ENCODE data around the gene CALD1. TPM values are rescaled to one million over a fixed set of nuclear protein-coding genes. Genes with fewer than 3 reads are reported as not detected.
A peak's percentile ranks its signal among the peaks of the same experiment; 100 is the strongest.

CALD1 gene
- total RNA-seq, 6 donors from 2014 or later = 98.6 to 156 (median 124) TPM

DNA sequence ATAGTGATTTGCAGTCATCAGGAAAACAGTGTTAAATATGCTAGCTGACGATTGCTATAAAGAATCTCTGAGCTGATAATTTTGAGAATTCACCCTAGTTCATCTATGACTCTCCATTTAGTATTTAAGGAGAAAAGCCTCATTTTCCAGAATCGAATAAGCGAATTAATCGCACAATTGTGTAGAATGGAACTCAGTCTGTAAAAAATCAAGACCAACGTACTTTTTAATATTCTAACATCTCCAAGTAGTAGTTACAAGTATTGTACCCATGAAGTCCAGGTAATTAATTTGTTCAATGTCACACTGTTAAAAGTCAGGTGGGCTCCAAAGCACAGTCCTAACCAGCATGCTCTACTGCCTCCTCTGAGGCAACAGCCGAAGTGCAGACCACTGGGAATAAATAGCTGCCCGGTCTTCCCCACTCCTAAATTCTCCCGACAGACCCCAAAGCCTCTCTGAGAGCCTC is 206.5 kb downstream of the CALD1 start:
- 52 to 68% methylated on average over 6 to 8 of the region's 8 CpGs for WGBS, 2 donors
- no peaks in the 10 kb centered on the region for H3K27me3 ChIP-seq
- H3K4me3 ChIP-seq = peak overlapping the region; percentile 48 to 75 (median 64)
- H3K27ac ChIP-seq = peak overlapping the region; percentile 84 to 91 (median 89)
- TF ChIP-seq POLR2AphosphoS5 (IDR thresholded peaks at IDR 0.05) = no peak
- TF ChIP-seq POLR2A (IDR thresholded peaks at IDR 0.05) = peak in 1 of 4 donors; percentile 5
- TF ChIP-seq EP300 (IDR thresholded peaks at IDR 0.05) = no peak
- H3K4me1 ChIP-seq = peaks cover 0 to 22% (median 13%) of the 10 kb centered on the region in 4 donors
- ATAC-seq (ENCODE audit: low FRiP score in 2 of 2) (no peak), DNase-seq (no peak)
- H3K9me3 ChIP-seq = no peaks in the 10 kb centered on the region
- H3K36me3 ChIP-seq = peaks cover 0 to 4% (median 0%) of the 10 kb centered on the region in 4 donors

DNA sequence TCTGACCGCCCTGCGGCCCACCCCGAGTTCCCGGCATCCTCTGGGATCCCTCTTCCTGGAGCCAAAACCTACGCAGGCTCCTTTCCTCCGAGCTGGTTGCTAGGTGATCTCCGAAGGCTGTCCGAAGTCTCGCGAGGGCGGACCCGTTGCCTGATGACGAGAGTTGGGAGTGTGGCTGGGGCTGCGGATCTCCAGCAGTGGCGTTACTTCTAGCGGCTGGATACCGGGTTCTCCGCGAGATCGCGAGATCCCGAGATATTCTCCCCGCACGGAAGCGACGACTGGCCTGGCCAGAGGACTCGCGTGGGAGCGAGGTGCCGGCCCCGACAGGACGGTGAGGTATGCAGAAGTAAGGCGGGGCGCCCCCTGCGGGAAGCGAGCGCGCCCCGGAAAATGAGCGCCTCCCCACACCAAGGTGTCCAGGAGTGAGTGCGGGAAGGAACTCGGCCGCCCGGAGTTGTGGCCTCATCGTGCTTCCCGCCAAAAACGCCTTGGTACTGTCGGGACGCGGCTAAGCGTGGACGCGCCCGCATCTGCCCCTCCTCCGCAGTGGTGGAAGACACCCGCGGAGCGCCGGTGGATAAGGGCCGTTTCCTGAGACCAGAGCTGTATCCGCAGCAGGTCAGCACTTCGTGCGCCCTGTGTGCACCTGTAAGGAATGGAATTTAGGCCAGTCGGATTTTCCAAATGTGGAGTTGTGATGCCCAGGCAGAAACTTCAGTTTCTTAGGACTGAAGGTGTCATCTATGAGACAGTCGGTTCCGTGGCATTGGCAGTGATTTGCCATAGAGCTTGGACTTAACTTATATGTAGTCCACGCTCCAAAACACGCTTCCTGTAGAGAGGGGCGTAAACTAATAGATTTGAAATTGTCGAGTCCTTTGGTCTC is 207.2 kb downstream of the CALD1 start, which contains the start of gene AGBL3:
Gene AGBL3 (plus strand): TSS at position 146 of the 889 bp plus-strand sequence. CDS start 1,426 bp downstream, outside the sequence.
- Histone ChIP-seq H3K4me3 (peak within 1 kb of the TSS; percentile 48 to 75 (median 64)), H3K36me3 (peaks cover 0 to 4% (median 0%) of the 10 kb centered on the region in 4 donors), H3K9me3 (no peaks in the 10 kb centered on the region), H3K27ac (peak within 1 kb of the TSS; percentile 84 to 91 (median 89)), H3K27me3 (no peaks in the 10 kb centered on the region), H3K4me1 (peaks cover 0 to 28% (median 16%) of the 10 kb centered on the region in 4 donors)
- ATAC-seq (ENCODE audit: low FRiP score in 2 of 2) = peak; percentile 98 to 99
- 0% methylated on average over 2 to 60 of the region's 70 CpGs for WGBS, 2 donors
- TF ChIP-seq POLR2AphosphoS5 (IDR thresholded peaks at IDR 0.05) (peak; percentile 8 to 68), POLR2A (IDR thresholded peaks at IDR 0.05) (peak in 2 of 4 donors; percentile 68 to 71), EP300 (IDR thresholded peaks at IDR 0.05) (no peak)
- TF ChIP-seq, protein P1, sequence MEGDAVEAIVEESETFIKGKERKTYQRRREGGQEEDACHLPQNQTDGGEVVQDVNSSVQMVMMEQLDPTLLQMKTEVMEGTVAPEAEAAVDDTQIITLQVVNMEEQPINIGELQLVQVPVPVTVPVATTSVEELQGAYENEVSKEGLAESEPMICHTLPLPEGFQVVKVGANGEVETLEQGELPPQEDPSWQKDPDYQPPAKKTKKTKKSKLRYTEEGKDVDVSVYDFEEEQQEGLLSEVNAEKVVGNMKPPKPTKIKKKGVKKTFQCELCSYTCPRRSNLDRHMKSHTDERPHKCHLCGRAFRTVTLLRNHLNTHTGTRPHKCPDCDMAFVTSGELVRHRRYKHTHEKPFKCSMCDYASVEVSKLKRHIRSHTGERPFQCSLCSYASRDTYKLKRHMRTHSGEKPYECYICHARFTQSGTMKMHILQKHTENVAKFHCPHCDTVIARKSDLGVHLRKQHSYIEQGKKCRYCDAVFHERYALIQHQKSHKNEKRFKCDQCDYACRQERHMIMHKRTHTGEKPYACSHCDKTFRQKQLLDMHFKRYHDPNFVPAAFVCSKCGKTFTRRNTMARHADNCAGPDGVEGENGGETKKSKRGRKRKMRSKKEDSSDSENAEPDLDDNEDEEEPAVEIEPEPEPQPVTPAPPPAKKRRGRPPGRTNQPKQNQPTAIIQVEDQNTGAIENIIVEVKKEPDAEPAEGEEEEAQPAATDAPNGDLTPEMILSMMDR (IDR thresholded peaks at IDR 0.05) = peak; percentile 49 to 87 (median 77)
- DNase-seq = peak; percentile 94 to 97

DNA sequence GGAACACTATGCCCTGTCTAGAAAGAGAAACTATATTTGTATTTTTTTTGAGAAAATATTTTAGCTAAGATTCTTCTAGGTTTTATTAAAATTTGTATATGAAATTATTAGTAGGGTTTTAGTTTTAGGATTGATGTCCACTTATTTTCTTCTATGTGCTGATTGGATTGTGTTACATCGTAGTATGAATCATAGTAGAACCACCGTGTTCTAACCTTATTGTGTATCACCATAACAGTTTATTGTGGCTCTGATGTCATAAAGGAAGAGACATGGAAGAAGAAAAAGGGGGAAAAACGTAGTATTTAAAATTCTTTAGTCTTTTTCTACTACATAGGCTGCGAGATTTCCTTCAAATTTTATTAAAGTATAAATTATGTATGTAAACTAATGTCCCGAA is 208.7 kb downstream of the CALD1 start:
- WGBS, 2 donors = 83 to 87% methylated on average over 5 of the region's 5 CpGs
- no peak for ATAC-seq (ENCODE audit: low FRiP score in 2 of 2)
- H3K27ac ChIP-seq = peak overlapping the region in 1 of 4 donors; percentile 21
- no peak for DNase-seq
- TF ChIP-seq EP300 (IDR thresholded peaks at IDR 0.05) (no peak), POLR2AphosphoS5 (IDR thresholded peaks at IDR 0.05) (no peak), POLR2A (IDR thresholded peaks at IDR 0.05) (no peak)
- TF ChIP-seq, protein P1 (IDR thresholded peaks at IDR 0.05) = no peak
- peak overlapping the region in 1 of 4 donors; percentile 71 for H3K4me3 ChIP-seq
- H3K36me3 ChIP-seq = peaks cover 0 to 4% (median 0%) of the 10 kb centered on the region in 4 donors
- H3K9me3 ChIP-seq = no peaks in the 10 kb centered on the region
- peaks cover 0 to 42% (median 23%) of the 10 kb centered on the region in 4 donors for H3K4me1 ChIP-seq
- H3K27me3 ChIP-seq = no peaks in the 10 kb centered on the region

DNA sequence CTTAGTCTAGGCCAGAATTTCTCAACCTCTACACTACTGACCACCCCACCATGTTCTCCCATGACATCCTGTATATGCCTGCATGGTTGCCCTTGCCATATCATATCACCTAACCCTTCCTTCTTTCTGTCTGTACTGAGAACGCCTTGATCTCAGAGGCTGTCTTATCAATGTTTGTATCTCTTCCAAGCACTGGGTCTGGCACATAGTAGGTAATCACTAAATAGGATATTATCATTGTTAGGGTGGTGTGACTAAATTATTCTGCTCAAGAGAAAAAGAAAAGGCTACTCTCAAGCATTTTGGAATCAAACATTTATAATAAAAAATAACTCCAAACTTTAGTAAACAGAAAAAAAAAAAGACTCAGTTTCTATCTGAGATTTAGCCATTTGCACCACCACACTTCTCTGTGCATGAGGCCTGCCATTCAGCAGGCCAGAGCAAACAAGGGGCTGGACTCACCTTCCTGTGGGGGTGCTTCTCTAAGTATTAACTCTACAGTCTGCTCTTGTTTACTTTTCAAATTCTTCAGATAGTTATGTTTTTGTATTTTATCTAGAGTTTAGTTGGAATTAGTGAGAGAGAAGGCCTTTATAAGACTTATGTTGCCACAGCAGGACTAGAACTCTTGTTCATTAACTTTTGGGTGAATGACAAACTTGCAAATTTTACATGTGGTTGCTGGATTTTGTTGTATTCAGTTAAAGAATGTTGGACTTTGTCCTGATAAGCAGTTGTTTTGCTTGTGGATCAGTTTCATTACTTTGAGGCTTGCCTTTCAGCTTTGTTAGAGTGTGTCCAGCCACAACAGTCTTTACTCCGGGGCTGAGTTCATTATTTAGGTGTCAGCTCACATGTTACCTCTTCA is 212.3 kb downstream of the CALD1 start:
- Histone ChIP-seq H3K4me3 (no peak overlapping the region), H3K4me1 (peaks cover 0 to 36% (median 27%) of the 10 kb centered on the region in 4 donors), H3K27ac (peak overlapping the region in 2 of 4 donors; percentile 24 to 70), H3K36me3 (peaks cover 0 to 26% (median 5%) of the 10 kb centered on the region in 4 donors), H3K9me3 (no peaks in the 10 kb centered on the region), H3K27me3 (no peaks in the 10 kb centered on the region)
- WGBS, 2 donors = 44 to 61% methylated on average over 2 of the region's 2 CpGs
- TF ChIP-seq POLR2A (IDR thresholded peaks at IDR 0.05) (no peak), POLR2AphosphoS5 (IDR thresholded peaks at IDR 0.05) (no peak), EP300 (IDR thresholded peaks at IDR 0.05) (no peak)
- TF ChIP-seq, protein P1 (IDR thresholded peaks at IDR 0.05) = no peak
- DNase-seq (no peak), ATAC-seq (ENCODE audit: low FRiP score in 2 of 2) (no peak)

Measured in upper lobe of left lung (tissue), 6 donors.